CD14-positive monocyte (primary cell): ENCODE measurements around the gene CUL1. TPM values are rescaled to one million over a fixed set of nuclear protein-coding genes. Genes with fewer than 3 reads are reported as not detected.

Experiments used
- DNase-seq, 3 donors: peaks; one replicate each; pipeline ENCODE4 v3.0.0-alpha.2; 2011 to 2022
- H2AFZ ChIP-seq: 2 replicates; pipeline ENCODE4 v1.6.0; 2012; ENCODE audit warnings: mild to moderate bottlenecking, low read depth, low read length, inconsistent platforms; ENCODE audit not compliant: insufficient read depth, poor library complexity, severe bottlenecking
- H3K27ac ChIP-seq, 2 donors: 1 replicate in 1 of 2; 2 replicates in 1 of 2; pipeline ENCODE4 v1.5.1; 2012 to 2013; ENCODE audit warnings: low read length in 2 of 2, control low read depth in 1 of 2, inconsistent platforms in 1 of 2, low read depth in 1 of 2, mild to moderate bottlenecking in 1 of 2
- H3K27me3 ChIP-seq, 2 donors: one replicate each; pipeline versions ENCODE4 v1.6.0 to v1.6.1; 2011 to 2013; ENCODE audit warnings: low read length in 2 of 2; ENCODE audit not compliant: control insufficient read depth in 2 of 2, insufficient read depth in 2 of 2
- H3K36me3 ChIP-seq, 2 donors: replicated peaks in 1 of 2; 1 replicate in 1 of 2; 2 replicates in 1 of 2; pipeline versions ENCODE4 v1.5.1 to v1.6.1; 2012 to 2013; ENCODE audit warnings: low read length in 2 of 2, control low read depth in 1 of 2, inconsistent platforms in 1 of 2, mild to moderate bottlenecking in 1 of 2; ENCODE audit not compliant: insufficient read depth in 2 of 2, control insufficient read depth in 1 of 2
- H3K4me1 ChIP-seq, 2 donors: 1 replicate in 1 of 2; 2 replicates in 1 of 2; pipeline versions ENCODE4 v1.5.1 to v1.6.1; 2012 to 2013; ENCODE audit warnings: low read length in 2 of 2, control low read depth in 1 of 2, inconsistent platforms in 1 of 2, mild to moderate bottlenecking in 1 of 2, moderate library complexity in 1 of 2; ENCODE audit not compliant: insufficient read depth in 2 of 2, control insufficient read depth in 1 of 2
- H3K4me2 ChIP-seq: replicated peaks from 2 replicates; pipeline ENCODE3; 2012; ENCODE audit warnings: low read length, moderate library complexity, mild to moderate bottlenecking; ENCODE audit not compliant: poor library complexity, severe bottlenecking; ENCODE audit errors: extremely low read depth
- H3K4me3 ChIP-seq, 3 experiments: fragments of 200-600 bp in 1 of 3; sonication (generic) in 1 of 3; replicated peaks in 1 of 3; 1 replicate in 2 of 3; 2 replicates in 1 of 3; pipeline ENCODE4 v1.5.1; 2011 to 2013; ENCODE audit warnings: low read length in 3 of 3, mild to moderate bottlenecking in 3 of 3, control low read depth in 2 of 3, low read depth in 2 of 3, inconsistent platforms in 1 of 3, moderate library complexity in 1 of 3
- H3K79me2 ChIP-seq: 2 replicates; pipeline ENCODE4 v1.6.0; 2012; ENCODE audit warnings: mild to moderate bottlenecking, control low read depth, inconsistent platforms, low read length, moderate library complexity; ENCODE audit not compliant: insufficient read depth
- H3K9ac ChIP-seq: 2 replicates; pipeline ENCODE4 v1.6.0; 2017; ENCODE audit warnings: low read length, mild to moderate bottlenecking; ENCODE audit not compliant: insufficient read depth, poor library complexity, severe bottlenecking
- H3K9me3 ChIP-seq, 2 donors: replicated peaks in 1 of 2; 1 replicate in 1 of 2; 2 replicates in 1 of 2; pipeline versions ENCODE4 v1.5.1 to v1.6.1; 2012 to 2013; ENCODE audit warnings: low read length in 2 of 2, control low read depth in 1 of 2; ENCODE audit not compliant: control insufficient read depth in 1 of 2, insufficient read depth in 1 of 2
- H4K20me1 ChIP-seq: 2 replicates; pipeline ENCODE4 v1.6.0; 2012; ENCODE audit warnings: mild to moderate bottlenecking, low read length, control low read depth, moderate library complexity; ENCODE audit not compliant: insufficient read depth
- H3K27ac Mint-ChIP-seq, 7 donors: one replicate each; pipeline ENCODE4 v1.8.0; 2020; ENCODE audit warnings: mild to moderate bottlenecking in 7 of 7, mixed read lengths in 7 of 7, moderate library complexity in 6 of 7, inconsistent platforms in 2 of 7
- H3K27me3 Mint-ChIP-seq, 3 donors: one replicate each; pipeline ENCODE4 v1.8.0; 2021 to 2022; ENCODE audit warnings: low read depth in 3 of 3, mild to moderate bottlenecking in 3 of 3, mixed read lengths in 3 of 3, moderate library complexity in 3 of 3, inconsistent platforms in 1 of 3
- H3K36me3 Mint-ChIP-seq, 2 donors: one replicate each; pipeline ENCODE4 v1.8.0; 2020; ENCODE audit warnings: mixed read lengths in 2 of 2, inconsistent platforms in 1 of 2, mild to moderate bottlenecking in 1 of 2
- H3K4me1 Mint-ChIP-seq: one replicate; pipeline ENCODE4 v1.8.0; 2020; ENCODE audit warnings: mild to moderate bottlenecking, mixed read lengths
- H3K4me3 Mint-ChIP-seq, 2 donors: one replicate each; pipeline ENCODE4 v1.8.0; 2020; ENCODE audit warnings: mild to moderate bottlenecking in 2 of 2, mixed read lengths in 2 of 2, moderate library complexity in 1 of 2
- H3K9me3 Mint-ChIP-seq, 7 donors: one replicate each; pipeline ENCODE4 v1.8.0; 2020 to 2022; ENCODE audit warnings: mixed read lengths in 7 of 7, mild to moderate bottlenecking in 6 of 7, moderate library complexity in 6 of 7, inconsistent platforms in 2 of 7
- CTCF ChIP-seq: fragments of 200-600 bp; IDR thresholded peaks from one replicate; pipeline ENCODE4 v1.8.0; 2022; ENCODE audit warnings: antibody characterized with exemption, mild to moderate bottlenecking
- WGBS: methylation state at CpG from one replicate; pipeline ENCODE4 v1.1.5; 2013; ENCODE audit warnings: missing lambda C conversion rate; ENCODE audit not compliant: insufficient coverage; 5-methylcytosine and 5-hydroxymethylcytosine counted together
- intact Hi-C, 2 donors: fragments of 100-400 bp; cut with micrococcal nuclease; formaldehyde crosslinking; loops; one replicate each; pipeline versions ENCODE4 v1.15.0 to v1.15.1; 2023
- polyA minus RNA-seq: library from RNA; depleted of rRNA, polyadenylated mRNA; stranded (reverse); fragments of >200 nt; gene quantifications from 2 replicates; pipeline ENCODE4 v1.2.3, GENCODE V29; 2012
- polyA plus RNA-seq, 3 donors: library from polyadenylated mRNA; depleted of rRNA in 1 of 3; unstranded in 2 of 3; stranded (reverse) in 1 of 3; fragments of 300-500 nt in 2 of 3; fragments of >200 nt in 1 of 3; fragmentation: Illumina TruSeq in 2 of 3; gene quantifications; 1 replicate in 2 of 3; 2 replicates in 1 of 3; pipeline ENCODE4 v1.2.3, GENCODE V29; 2012 to 2021
- total RNA-seq, 12 experiments: library from RNA in 1 of 12; stranded (reverse) in 1 of 12; fragments of 120-200 nt in 1 of 12; gene quantifications; one replicate each; pipeline ENCODE4 v1.2.4 and lab custom pipeline; 2013 to 2026; ENCODE audit warnings: mixed read lengths in 6 of 12, inconsistent platforms in 1 of 12

The CUL1 gene
- total RNA-seq (2013): 38.1 TPM
- polyA plus RNA-seq: 10 to 100 TPM; 22.8 to 32.6 (median 23.9) TPM
- 14.7 and 33.5 TPM in 2 replicates for polyA minus RNA-seq
- total RNA-seq (lab: John Stamatoyannopoulos, UW): 57.6 to 145 (median 68.2) reads per million in 11 experiments

GRCh38 chr7:148698397-148699023, at the start of gene CUL1:
CUL1 (plus strand) TSS chr7:148698903; CDS start chr7:148730123, 31,220 bp downstream.
- peaks cover 42% of the 10 kb centered on the region for H4K20me1 ChIP-seq
- peaks cover 44% of the 10 kb centered on the region for H3K4me1 Mint-ChIP-seq
- H3K27me3 Mint-ChIP-seq: peaks cover 0 to 4% (median 1%) of the 10 kb centered on the region in 3 donors
- H3K27ac Mint-ChIP-seq: peak within 1 kb of the TSS; percentile 80 to 91 (median 89)
- peaks cover 24 to 31% of the 10 kb centered on the region in 2 donors for H3K4me1 ChIP-seq
- intact Hi-C loops: loop anchor here in 1 of 2 donors (10.0 kb wide), 1 partner anchor 74 kb away; no protein-coding TSS in a partner anchor
- H3K9ac ChIP-seq: peak within 1 kb of the TSS; percentile 94
- peaks cover 48% of the 10 kb centered on the region for H3K79me2 ChIP-seq
- peak within 1 kb of the TSS; percentile 66 to 85 (median 77) for H3K4me3 ChIP-seq
- H3K27ac ChIP-seq: peak within 1 kb of the TSS; percentile 76 to 86
- peak; percentile 51 to 64 (median 63) for DNase-seq
- no peaks in the 10 kb centered on the region for H3K36me3 ChIP-seq
- no peak for TF ChIP-seq CTCF
- no peaks in the 10 kb centered on the region for H3K9me3 Mint-ChIP-seq
- H3K4me3 Mint-ChIP-seq: peak within 1 kb of the TSS; percentile 86 to 97
- peak within 1 kb of the TSS; percentile 83 for H3K4me2 ChIP-seq
- WGBS: under 1% methylated on average over 64 of the region's 84 CpGs
- peak within 1 kb of the TSS; percentile 86 for H2AFZ ChIP-seq
- H3K9me3 ChIP-seq: no peaks in the 10 kb centered on the region
- no peaks in the 10 kb centered on the region for H3K36me3 Mint-ChIP-seq
- H3K27me3 ChIP-seq: no peaks in the 10 kb centered on the region

GRCh38 chr7:148650232-148650858, 48.4 kb upstream of the CUL1 start:
- H3K4me1 ChIP-seq: no peaks in the 10 kb centered on the region
- H2AFZ ChIP-seq: no peak overlapping the region
- DNase-seq: no peak
- no peak overlapping the region for H3K4me3 ChIP-seq
- H3K4me3 Mint-ChIP-seq: no peak overlapping the region
- H3K27ac Mint-ChIP-seq: no peak overlapping the region
- H4K20me1 ChIP-seq: no peaks in the 10 kb centered on the region
- WGBS: no CpG with 5 or more reads among the region's 4 CpGs
- H3K4me1 Mint-ChIP-seq: peaks cover 4% of the 10 kb centered on the region
- H3K79me2 ChIP-seq: no peaks in the 10 kb centered on the region
- no peaks in the 10 kb centered on the region for H3K36me3 ChIP-seq
- no peak overlapping the region for H3K27ac ChIP-seq
- no peaks in the 10 kb centered on the region for H3K36me3 Mint-ChIP-seq
- H3K9me3 Mint-ChIP-seq: peaks cover 0 to 4% (median 2%) of the 10 kb centered on the region in 7 donors
- H3K27me3 Mint-ChIP-seq: peaks cover under 1 to 2% (median 2%) of the 10 kb centered on the region in 3 donors
- no peak overlapping the region for H3K9ac ChIP-seq
- H3K9me3 ChIP-seq: no peaks in the 10 kb centered on the region
- intact Hi-C loops: no loop called here
- no peak for TF ChIP-seq CTCF
- H3K4me2 ChIP-seq: no peak overlapping the region
- no peaks in the 10 kb centered on the region for H3K27me3 ChIP-seq
